Measurements from ENCODE around the gene ETV1.
"Not testable (repeated sequence)": the region's sequence is repeated elsewhere in the genome, so short reads cannot be mapped to it uniquely, and the experiment has no call there.

ETV1 gene

DNA sequence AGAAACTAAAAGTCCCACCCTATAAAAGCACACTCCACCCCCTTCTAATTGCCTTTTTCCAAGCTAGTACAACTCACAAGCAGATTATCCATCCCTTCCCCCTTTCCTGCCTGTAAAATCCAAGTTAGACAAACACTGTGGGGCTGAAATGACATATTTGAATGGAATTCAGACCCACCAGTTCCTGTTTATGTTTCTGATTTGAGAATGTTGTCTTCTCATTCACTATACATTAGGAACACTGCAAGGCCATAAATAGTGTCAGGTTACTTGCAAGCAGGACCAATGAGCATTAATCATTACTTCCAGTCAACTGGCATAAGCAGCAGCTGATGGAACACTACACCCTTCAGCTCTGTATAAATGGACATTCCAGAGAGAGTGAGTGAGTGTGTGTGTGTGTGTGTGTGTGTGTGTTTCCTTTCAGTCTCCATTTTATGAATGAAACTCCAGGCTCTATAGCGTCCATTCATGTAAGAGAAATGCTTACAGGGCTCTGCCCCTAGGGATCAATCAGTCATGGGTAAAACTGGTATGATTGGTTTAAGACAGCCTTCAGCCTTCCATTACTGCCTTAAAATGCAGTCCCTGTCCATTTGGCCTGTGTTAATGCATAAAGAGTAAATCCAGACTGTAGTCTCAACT lies 69.3 kb downstream of the ETV1 start:
- no peak for DNase-seq

DNA sequence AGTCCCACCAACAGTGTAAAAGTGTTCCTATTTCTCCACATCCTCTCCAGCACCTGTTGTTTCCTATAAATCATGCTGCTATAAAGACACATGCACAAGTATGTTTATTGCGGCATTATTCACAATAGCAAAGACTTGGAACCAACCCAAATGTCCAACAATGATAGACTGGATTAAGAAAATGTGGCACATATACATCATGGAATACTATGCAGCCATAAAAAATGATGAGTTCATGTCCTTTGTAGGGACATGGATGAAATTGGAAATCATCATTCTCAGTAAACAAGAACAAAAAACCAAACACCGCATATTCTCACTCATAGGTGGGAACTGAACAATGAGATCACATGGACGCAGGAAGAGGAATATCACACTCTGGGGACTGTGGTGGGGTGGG lies 71.1 kb downstream of the ETV1 start:
- DNase-seq: not testable (repeated sequence)

DNA sequence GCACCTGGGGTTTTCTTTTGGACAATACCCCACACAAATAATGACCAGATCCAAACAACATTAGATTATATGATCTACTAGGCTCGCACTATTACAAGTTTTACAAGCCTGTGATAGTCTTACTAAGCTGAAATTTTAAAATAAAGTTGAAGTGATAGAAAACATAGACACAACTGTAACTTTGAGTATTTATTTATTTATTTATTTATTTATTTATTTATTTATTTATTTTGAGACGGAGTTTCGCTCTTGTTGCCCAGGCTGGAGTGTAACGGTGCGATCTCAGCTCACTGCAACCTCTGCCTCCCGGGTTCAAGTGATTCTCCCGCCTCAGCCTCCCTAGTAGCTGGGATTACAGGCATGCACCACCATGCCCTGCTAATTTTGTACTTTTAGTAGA lies 72.4 kb downstream of the ETV1 start:
- DNase-seq: not testable (repeated sequence)

DNA sequence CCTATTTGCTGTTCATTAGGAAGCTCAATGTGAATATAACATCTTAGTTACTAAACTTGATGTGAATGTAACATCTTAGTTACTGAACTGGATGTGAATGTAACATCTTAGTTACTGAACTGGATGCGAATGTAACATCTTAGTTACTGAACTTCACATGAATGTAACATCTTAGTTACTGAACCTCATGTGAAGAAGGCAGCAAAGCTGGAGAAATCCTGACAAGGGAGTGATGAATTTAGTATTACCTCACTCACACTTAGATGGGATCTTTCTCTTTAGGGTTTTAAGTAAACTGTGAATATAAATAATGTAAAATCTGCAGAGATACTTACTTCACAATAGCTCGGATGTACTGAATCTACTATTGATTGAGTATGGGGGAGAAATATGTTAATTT lies 73.6 kb downstream of the ETV1 start:
- DNase-seq: no peak

DNA sequence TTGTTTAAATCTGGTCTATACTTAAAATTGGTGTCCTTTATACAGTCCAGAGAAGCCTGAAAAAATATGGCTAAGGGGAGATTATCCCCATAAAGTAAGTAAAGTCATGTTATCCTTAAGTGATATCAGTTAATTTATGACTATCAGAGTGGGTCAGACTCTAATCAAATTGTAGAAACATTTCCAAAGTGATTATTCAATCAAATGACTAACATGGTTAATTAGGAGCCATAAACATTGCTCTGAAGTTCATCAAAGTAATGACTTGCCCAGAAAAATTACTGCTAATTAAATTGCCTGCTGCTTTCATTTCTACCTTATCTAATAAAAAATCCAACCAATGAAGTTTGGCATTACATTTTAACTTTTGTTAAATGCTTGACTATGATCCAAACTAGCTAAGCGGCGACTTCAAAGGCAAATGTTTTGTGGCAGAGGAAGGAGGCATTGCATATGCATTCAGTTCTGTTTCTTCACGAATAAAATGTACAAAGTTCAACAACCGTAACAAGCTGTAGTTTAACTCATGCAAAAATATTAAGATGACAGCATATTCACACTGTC lies 76.7 kb downstream of the ETV1 start:
- no peak for DNase-seq

DNA sequence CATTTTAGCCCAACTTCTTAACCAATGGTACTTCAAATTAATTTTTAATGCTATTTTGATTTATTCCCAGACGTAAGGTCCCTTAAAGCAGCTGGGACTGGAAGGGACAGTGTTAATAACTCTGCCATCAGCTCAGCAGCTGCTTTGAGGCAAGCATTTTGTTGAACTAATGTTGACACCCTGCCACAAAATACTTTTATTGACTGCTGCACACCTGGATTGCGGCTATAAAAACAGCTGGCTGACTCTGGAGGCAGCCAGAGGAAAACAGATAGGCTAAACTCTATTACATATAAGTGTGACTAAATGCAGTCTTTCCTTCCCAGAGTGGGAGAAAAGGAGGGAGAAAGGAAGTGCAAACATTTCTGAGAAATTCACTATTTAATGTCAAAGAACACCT lies 77.6 kb downstream of the ETV1 start:
- DNase-seq: no peak

DNA sequence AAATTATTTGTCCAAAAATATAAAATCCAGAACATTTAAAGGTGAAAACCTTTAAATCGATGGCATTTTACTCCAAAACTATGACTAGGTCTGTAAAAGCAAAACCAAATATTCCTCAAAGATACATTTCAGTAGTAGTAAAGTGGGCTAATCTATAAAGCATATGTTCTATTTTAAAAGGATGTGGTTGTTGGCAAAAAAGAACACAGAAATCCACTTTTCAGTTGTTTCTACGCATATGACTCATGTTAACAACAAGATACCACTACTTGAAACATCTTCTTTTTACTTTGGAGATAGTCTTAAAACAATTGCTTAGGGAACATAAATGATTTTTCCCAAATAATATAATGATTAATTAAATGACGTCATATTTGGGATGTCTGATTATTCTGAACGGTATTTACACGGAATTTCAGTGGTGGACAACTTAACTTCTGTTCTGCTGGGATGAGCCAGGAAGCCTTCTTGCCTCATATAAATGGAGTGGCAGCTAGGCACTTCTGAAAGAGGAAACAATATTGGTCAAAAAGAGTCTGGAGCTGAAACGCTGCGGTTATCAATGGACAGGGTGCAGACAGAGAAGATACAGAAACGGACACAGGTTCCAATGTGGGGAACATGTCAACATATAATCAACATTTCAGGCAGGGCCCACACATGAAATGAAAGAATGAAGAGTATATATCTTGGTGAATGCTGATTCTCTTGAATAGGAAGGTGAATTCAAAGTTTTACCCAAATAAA lies 78.5 kb downstream of the ETV1 start:
- DNase-seq: no peak

DNA sequence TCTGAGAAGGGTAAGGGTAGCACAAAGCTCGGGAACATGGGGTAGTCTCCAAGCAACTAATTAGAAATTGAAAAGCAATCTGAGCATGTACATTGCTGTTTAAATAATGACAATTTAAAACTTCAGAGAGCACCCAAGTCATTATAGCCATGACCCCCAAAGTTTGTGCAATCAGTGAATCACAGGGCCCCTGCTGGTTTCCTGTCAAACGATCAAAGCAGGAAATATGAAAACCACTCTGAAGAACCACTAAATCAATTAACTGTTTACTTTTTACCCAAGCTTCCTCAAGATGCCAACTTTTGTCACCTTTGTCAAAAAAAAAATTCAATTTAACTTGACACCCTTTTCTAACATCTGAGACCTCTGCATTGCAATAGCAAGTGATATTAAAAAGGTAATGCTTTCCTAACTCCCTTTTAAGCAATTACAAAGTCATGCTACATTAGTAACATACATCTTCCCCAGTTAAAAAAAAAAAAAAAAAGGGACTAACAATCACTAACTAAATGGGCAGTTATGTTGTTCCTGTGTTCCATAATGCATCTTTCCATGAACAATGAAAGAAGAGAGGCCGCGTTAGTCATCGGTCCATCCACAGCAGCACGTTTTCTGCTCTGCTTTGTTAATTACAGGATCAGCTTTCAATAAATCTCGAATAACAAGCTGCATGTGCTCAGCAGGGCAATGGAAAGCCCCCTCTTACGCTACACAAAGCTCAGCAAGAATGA lies 80.6 kb downstream of the ETV1 start:
- no peak for DNase-seq

DNA sequence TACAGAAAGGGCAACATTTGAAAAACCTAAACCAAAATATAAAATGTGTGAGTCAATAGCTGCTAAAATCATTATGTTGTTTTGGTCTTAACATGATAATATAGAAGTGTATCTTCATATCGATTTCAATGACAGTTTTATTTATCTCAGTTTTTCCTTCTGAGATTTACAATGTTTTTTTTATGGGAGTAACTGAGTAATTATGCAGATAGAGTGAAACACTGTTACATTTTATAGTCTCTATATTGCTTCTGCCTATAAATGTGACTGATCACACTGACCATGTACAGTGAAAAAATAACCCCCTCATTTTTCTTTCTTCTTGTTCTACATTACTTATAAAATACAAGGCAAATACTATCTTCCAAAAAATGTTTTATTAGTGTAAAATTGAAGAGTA lies 81.6 kb downstream of the ETV1 start:
- DNase-seq: no peak

DNA sequence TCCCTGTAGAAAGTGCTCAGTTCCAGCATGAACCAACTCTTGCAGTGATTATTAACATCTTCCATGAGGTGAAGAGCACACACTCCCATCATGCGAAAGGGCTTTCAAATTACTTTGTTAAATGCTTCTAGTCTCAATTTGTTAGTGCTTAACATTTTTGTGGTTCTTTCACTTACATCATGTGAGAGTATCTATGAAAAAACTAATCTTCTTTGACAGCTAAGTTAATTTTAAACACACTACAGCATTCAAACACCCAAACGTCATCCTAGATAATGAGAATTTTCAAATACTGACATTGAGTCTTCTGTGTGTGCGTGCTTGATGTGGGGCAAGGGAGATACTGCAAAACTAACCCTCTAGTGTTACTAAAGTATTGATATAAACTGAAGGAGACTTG lies 84.8 kb downstream of the ETV1 start:
- DNase-seq: no peak

DNA sequence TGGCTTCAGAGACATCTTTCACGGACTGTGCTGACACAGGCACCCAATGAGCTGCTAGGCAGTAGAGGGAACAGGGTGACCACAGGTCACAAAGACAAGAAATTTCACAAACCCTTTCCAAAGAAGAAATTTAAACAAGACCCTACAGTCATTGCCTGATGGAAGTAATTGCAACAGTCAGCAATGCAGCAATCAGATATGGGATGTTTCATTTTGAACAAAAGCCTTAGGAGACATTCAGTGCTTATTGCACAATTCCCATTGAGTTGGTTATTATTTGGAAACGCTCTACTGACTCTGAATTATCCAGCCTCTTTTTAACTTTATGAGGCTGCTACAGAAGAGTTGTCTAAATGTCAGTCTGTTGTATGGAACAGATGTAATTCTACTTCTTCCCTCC lies 85.5 kb downstream of the ETV1 start:
- no peak for DNase-seq

DNA sequence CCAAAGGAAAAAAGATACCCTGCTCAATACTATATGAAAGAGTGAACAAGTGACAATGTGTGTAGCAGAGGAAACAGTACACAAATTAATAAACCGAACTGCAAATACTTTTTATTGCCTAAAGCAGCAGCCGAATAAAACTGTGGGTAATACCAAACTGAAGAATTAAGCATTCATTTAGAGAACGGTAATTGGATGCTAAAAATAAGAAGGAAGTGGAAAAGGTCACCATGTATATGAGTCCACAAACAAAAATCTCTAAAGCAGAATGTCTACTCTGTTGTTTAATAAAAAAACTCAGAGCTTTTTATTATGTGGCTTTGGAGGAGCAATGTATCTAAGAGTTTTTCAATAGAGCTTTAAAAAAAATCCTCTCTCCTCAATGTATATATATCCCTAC lies 87.9 kb downstream of the ETV1 start:
- DNase-seq: no peak

DNA sequence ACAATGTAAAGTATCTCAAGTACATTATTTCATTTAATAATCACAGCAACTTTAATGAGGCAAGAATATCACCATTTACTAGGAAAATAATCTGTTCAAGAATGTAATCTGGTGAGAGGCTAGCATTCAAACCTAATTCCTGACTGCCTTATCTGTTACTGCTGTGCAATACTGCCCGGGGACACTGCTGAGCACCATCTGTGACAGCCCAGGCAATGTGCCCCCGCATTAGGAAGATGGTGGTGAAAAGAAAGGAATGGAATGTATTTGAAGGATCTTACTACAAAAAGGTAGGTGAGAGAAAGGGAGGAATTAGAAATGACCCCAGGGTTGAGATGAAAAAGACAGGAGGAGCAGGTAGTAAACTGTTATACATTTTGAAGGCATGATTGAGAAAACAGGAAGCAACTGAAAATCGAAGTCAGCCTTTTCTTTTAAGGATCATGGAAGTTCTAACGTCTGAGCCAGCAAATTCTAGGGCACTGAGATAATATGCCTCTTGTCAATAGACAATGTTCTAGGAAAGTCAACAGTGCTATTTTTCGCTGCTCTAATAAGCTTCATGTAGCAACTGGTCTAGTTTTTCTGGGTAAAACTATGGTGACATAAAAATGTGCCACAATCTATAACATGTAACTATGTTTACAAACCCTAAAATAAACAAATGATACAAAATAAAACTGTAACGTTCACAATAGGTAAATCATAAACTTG lies 90.4 kb downstream of the ETV1 start:
- DNase-seq: no peak

DNA sequence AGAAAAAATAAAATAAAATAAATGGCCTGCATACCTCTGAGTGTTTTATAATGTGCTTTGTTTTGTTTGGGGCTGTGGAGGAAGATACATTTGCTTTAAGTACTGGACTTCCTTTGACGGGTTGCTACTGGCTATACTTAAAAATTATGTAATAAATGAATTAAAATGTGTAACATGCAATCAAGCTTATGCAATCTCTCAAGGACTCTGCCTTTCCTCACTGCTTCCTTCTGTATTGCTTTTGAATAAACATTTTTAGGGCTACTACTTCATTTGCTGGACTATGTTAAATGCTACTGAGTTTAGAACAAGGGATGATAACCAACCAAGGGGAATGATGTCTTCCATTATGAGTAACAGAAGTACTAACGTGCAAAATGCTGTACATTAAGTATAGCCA lies 91.6 kb downstream of the ETV1 start:
- no peak for DNase-seq

DNA sequence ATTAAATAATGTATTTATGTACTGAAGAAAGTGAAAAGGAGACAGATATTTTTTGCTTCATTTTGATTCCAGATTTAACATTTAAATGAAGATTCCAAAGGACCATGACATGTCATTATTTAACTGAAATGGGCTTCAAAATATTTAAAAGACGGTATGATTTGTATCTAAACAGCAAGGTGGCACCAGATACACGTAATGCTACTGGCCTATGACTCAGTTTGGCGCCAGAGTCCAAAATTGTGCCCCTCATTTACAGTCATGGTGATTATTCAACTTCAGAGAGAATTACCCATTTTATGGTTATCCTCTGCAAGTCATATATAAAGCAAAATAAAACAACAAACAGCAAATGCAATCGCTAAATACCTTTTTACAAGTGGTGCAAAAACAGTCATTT lies 94.5 kb downstream of the ETV1 start:
- no peak for DNase-seq

DNA sequence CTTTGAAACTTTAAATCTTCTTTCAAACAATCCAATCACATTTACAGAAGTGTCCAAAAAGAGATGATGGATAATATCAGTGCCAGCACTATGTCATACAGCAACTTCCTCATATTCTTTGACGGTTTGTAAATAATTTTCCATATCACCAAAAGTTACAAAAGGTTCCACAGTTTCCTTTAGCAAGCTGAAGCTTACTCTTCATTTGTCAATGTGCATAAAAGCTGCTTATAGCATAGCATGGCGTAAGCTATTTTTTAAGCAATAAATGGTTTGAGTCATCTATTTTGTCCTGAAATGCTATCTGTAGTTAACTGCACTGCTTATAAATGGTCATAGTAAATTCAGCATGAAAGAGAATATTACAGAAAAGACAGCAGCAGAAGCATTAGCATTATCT lies 95.1 kb downstream of the ETV1 start:
- DNase-seq: no peak

DNA sequence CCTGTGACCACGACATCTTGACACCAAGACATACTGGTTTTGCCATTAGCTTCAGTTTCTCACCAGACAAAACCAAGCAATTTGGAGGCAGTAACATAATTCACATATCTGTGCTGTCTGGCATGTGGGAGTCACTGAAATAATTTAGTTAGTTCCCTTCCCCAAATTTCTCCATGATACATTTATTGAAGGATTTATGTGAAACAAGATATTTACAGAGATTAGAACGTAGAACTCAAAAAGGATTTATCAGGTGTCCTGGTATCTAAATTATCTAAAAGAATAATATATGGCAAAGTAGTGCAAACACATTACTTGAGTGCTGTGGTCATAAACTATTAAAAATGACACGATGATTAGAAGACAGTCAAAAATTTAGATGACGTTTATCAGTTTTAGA lies 98.7 kb downstream of the ETV1 start:
- DNase-seq: no peak

DNA sequence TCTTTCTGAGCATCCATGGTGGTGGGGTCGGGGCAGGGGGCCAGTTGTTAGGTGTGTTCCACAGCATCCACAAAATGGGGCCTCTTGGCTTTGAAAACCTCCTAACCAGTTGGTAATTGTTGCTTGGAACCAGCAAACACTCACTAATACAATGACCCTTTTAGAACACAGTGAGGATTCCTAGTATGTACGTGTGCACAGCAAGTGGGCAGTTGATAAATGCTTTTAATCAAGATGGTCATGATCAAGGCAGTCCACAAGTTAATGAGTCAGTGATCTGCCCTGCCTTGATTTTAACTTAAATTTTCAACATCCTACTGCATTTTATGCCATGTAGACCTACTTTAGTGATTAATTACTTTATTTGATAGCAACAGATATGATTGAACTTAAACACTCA lies 103.1 kb downstream of the ETV1 start:
- DNase-seq: no peak

DNA sequence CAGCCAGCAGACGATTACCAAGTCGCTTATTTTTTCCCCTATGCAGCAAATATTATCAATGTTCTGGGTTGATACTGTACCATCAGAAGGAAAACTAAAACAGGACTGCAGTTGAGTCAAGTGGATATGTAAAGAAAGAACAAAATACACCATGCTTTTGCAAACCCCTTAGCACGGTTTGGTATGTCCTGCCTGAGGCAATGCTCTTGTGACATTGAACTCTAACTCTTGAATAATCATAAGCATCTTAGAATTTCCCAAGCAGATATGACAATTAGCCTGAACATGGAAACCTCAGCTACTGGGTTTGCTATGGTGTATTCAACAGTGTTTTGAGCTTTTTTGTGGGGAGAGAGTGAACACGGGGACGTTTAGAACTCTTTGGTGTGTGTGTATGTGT lies 107.4 kb downstream of the ETV1 start:
- no peak for DNase-seq

DNA sequence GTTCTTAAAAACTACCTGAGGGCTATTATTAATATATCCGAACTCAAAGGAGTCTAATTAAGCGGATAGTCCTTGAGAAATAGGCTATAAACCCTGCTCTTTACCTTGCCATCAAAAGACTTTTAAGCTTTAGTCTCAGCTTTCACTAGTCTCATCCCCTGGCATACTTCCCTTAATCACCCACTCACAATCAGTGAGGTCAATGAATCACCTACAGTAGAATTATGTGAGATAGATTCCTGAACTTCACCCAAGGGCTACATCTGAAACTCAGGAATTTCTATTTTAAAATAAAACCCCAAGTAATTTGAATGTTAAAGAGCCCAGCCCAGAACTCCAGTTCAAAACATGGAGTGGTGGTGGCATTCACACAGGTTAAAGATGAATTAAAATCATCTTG lies 108.7 kb downstream of the ETV1 start:
- DNase-seq: no peak

DNA sequence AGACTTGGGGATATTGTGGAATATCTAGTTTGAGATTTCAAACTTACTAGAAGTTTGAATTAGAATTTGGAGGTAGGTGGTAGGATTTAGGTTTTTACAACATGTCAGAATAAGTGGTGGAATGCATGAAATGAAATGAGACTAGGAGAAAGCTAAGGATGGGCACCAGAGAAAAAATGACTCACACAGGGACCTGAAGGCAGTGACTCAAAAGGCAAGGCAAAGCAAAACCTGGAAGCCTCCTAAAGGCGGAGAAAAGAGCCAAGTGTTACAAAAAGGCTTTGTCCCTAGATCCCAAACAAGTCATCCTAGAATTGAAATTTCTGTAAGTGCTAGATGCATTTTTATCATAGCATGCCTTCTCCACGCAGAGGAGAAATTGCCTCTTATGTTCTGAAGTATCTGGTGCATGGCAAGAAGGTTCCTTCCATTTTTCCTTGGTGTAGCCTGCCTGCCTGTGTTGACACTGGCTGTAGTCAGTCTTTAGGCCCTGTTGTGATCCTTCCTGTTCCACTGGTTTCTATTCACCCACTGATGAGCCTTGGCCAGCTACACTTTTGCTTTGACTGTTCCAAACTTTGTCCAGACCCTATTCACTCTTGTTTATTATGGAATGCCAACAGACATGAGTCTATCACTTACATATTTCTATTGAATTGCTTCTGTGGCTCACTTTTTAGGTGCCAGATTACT lies 109.3 kb downstream of the ETV1 start:
- no peak for DNase-seq

DNA sequence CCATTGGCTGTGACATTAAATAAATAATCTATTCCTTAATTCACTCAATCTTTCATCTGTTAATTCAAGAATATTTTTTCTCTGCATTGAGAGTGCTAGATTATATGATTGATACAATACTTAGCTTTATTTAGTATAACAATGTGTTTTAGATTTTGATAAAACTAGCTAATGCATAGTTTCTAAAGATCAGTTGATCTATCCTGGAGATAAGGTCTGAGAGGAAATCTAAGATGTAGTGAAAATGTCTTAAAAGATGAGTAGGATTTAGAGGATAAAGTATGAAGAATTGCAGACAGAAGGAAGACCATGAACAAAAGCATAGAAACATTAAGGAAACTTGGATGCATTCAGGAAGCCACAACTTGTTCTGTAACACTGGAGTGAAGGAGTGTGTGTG lies 110.3 kb downstream of the ETV1 start:
- no peak for DNase-seq

DNA sequence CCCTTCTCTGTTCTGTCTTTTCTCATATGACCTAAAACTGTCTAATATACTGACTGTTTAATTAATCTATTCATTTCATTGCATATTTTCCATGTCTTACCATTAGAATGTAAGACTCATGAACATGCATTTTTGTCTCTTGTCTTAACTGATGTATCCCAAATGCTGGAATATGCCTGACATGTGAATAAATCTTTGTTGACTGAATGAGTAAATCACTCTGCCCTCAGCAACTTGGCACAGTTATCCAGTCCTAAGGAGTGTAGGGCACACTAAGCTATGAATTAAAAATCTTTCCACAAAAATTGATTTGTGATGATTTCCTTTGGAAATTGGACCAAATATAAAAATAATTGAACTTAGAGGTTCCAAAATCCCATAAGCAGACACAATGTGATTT lies 111.3 kb downstream of the ETV1 start:
- no peak for DNase-seq
